Endothelial cell of umbilical vein (primary cell): ENCODE results near the gene GABARAP. TPM values are rescaled to one million over a fixed set of nuclear protein-coding genes. Genes with fewer than 3 reads are reported as not detected.

Experiments
- BruUV-seq: library from RNA; stranded (reverse); fragments of 400-500 nt; replicated peaks from 2 replicates; lab custom pipeline; 2021; lab: Mats Ljungman, UMichigan
- CTCF ChIA-PET: fragments of 300-600, 350-600 bp; sonication (Branson Sonifier 250); formaldehyde crosslinking; loops from one replicate; lab custom pipeline; 2021; ENCODE audit warnings: antibody characterized with exemption, inconsistent platforms; lab: Charles Lee
- POLR2A ChIA-PET: fragments of 300-600, 350-600 bp; sonication (Branson Sonifier 250); formaldehyde crosslinking; loops from one replicate; lab custom pipeline; 2021; ENCODE audit warnings: antibody characterized with exemption, inconsistent platforms; lab: Charles Lee
- DNase-seq: peaks from one replicate; pipeline ENCODE4 v3.0.0-alpha.2; 2011; ENCODE audit warnings: low read depth, low spot score
- FAIRE-seq: peaks from 2 replicates; lab custom pipeline; 2011; peaks lifted over from hg19 to GRCh38; lab: Jason Lieb, UNC
- H2AFZ ChIP-seq: 2 replicates; pipeline ENCODE4 v1.6.0; 2012; ENCODE audit warnings: low read depth, low read length, control low read depth, inconsistent platforms
- H3K27ac ChIP-seq: 2 replicates; pipeline ENCODE4 v1.5.1; 2011; ENCODE audit warnings: low read depth, mild to moderate bottlenecking, control low read depth, low read length, moderate library complexity; ENCODE audit not compliant: insufficient read depth
- H3K27me3 ChIP-seq, 2 experiments: 2 replicates each; pipeline versions ENCODE4 v1.6.0 to v1.6.1; 2011; ENCODE audit warnings: low read length in 2 of 2, mixed read lengths in 1 of 2; ENCODE audit not compliant: control insufficient read depth in 2 of 2, insufficient read depth in 2 of 2
- H3K36me3 ChIP-seq, 2 experiments: 2 replicates in 1 of 2; 3 replicates in 1 of 2; pipeline ENCODE4 v1.5.1; 2011; ENCODE audit warnings: low read length in 2 of 2, mild to moderate bottlenecking in 1 of 2, moderate library complexity in 1 of 2; ENCODE audit not compliant: control insufficient read depth in 2 of 2, insufficient read depth in 2 of 2; ENCODE audit errors: extremely low read depth in 1 of 2
- H3K4me1 ChIP-seq: 3 replicates; pipeline ENCODE4 v1.5.1; 2011; ENCODE audit warnings: mild to moderate bottlenecking, low read length; ENCODE audit not compliant: control insufficient read depth, insufficient read depth; ENCODE audit errors: extremely low read depth
- H3K4me2 ChIP-seq: 2 replicates; pipeline ENCODE4 v1.6.1; 2011; ENCODE audit warnings: low read length, control low read depth, mixed read lengths; ENCODE audit not compliant: insufficient read depth
- H3K4me3 ChIP-seq, 3 experiments: fragments of 200-600 bp in 1 of 3; sonication (generic), shearing (Covaris generic) in 1 of 3; replicated peaks in 1 of 3; 2 replicates each; pipeline ENCODE4 v1.5.1; 2011 to 2016; ENCODE audit warnings: control low read depth in 3 of 3, low read length in 3 of 3, mild to moderate bottlenecking in 2 of 3, inconsistent platforms in 1 of 3, low read depth in 1 of 3, moderate library complexity in 1 of 3; ENCODE audit not compliant: insufficient read depth in 1 of 3
- H3K79me2 ChIP-seq: 2 replicates; pipeline ENCODE4 v1.6.0; 2012; ENCODE audit warnings: low read length, inconsistent platforms; ENCODE audit not compliant: control insufficient read depth, insufficient read depth
- H3K9ac ChIP-seq: replicated peaks from 2 replicates; pipeline ENCODE3; 2011; ENCODE audit warnings: low read length, control low read depth; ENCODE audit not compliant: insufficient read depth; ENCODE audit errors: extremely low read depth
- H3K9me1 ChIP-seq: replicated peaks from 3 replicates; pipeline ENCODE4 v1.6.0; 2011; ENCODE audit warnings: mild to moderate bottlenecking, low read length; ENCODE audit not compliant: control insufficient read depth, insufficient read depth; ENCODE audit errors: extremely low read depth
- H3K9me3 ChIP-seq: replicated peaks from 2 replicates; pipeline ENCODE4 v1.5.1; 2012; ENCODE audit warnings: low read length, inconsistent platforms; ENCODE audit not compliant: control insufficient read depth, insufficient read depth
- H4K20me1 ChIP-seq: replicated peaks from 2 replicates; pipeline ENCODE3; 2011; ENCODE audit warnings: mild to moderate bottlenecking, low read length; ENCODE audit not compliant: control insufficient read depth, insufficient read depth; ENCODE audit errors: extremely low read depth
- CTCF ChIP-seq, 2 donors: IDR thresholded peaks; 1 replicate in 1 of 2; 2 replicates in 1 of 2; pipeline ENCODE4 v1.5.1; 2011; ENCODE audit warnings: low read length in 2 of 2, mild to moderate bottlenecking in 2 of 2, moderate library complexity in 2 of 2, control low read depth in 1 of 2, inconsistent platforms in 1 of 2, low read depth in 1 of 2; ENCODE audit not compliant: insufficient read depth in 1 of 2; ENCODE audit errors: extremely low read depth in 1 of 2
- EZH2 ChIP-seq: IDR thresholded peaks from 2 replicates; pipeline ENCODE4 v1.6.1; 2012; ENCODE audit warnings: borderline replicate concordance, low read depth, mild to moderate bottlenecking, moderate library complexity, low read length, inconsistent platforms; ENCODE audit not compliant: severe bottlenecking
- dilution Hi-C: fragments of 300-500 bp; cut with MboI; formaldehyde crosslinking; loops from one replicate; pipeline ENCODE4 v1.15.0; 2019; ENCODE audit warnings: low sequenced_read_pairs; ENCODE audit not compliant: extremely low pct_ligation_motif_present
- intact Hi-C: fragments of 100-400 bp; cut with micrococcal nuclease; formaldehyde crosslinking; loops from one replicate; pipeline ENCODE4 v1.10.0; 2022
- polyA plus RNA-seq, 4 experiments: library from polyadenylated mRNA; depleted of rRNA in 3 of 4; stranded (reverse) in 3 of 4; unstranded in 1 of 4; fragments of >200 nt; gene quantifications; 2 replicates each; pipeline versions ENCODE4 v1.2.1 to v1.2.3, GENCODE V29; 2011 to 2012; ENCODE audit warnings: missing spikeins in 1 of 4
- total RNA-seq: library from RNA; stranded (reverse); gene quantifications from 2 replicates; pipeline ENCODE4 v1.2.3, GENCODE V29; 2021

Gene GABARAP
- total and polyA plus RNA-seq, 2 donors (not counting 3 experiments of a cell fraction or from before 2014, with no cell fraction given), result 401 to 882 TPM

- peak overlapping the region; percentile 40 for H3K9ac ChIP-seq
- peaks cover 0 to 3% of the 10 kb centered on the region in 2 experiments for H3K36me3 ChIP-seq
- dilution Hi-C loops, result no loop called here
- TF ChIP-seq EZH2, result no peak
- TF ChIP-seq CTCF (IDR thresholded peaks at IDR 0.05; ENCODE audit: extremely low read depth in 1 of 2, insufficient read depth in 1 of 2, low read depth in 1 of 2, low read length in 2 of 2), result no peak
- no peaks in the 10 kb centered on the region for H4K20me1 ChIP-seq
- peaks cover 40% of the 10 kb centered on the region for H3K4me1 ChIP-seq
- H3K79me2 ChIP-seq, result peaks cover 20% of the 10 kb centered on the region
- intact Hi-C loops, result no loop called here
- H3K27me3 ChIP-seq, result no peaks in the 10 kb centered on the region
- no peak for DNase-seq
- H3K4me3 ChIP-seq, result peak overlapping the region; percentile 52 to 56 (median 54)
- no peak for FAIRE-seq
- H3K27ac ChIP-seq, result no peak overlapping the region
- ChIA-PET POLR2A (no interaction called here), CTCF (interaction anchor here (0.6 to 1.5 kb wide), 3 partner anchors 113 to 189 kb away, joined by 3 to 4 read pairs (median 4); no protein-coding TSS in a partner anchor)
- H3K9me1 ChIP-seq, result no peaks in the 10 kb centered on the region
- BruUV-seq, result no TSS peak
- H2AFZ ChIP-seq, result no peak overlapping the region
- H3K4me2 ChIP-seq, result peak overlapping the region; percentile 58
- no peaks in the 10 kb centered on the region for H3K9me3 ChIP-seq
These were observed 25.8 kb downstream of the GABARAP start for GRCh38 chr17:7216242-7217112.
